Germinal center (tissue), 1 donor: ENCODE data around the gene GCSAML.
"Not testable (repeated sequence)": the region's sequence is repeated elsewhere in the genome, so short reads cannot be mapped to it uniquely, and the experiment has no call there.

Experiments used
- DNase-seq: peaks from one replicate; pipeline ENCODE4 v3.0.0; 2012; ENCODE audit warnings: mixed read lengths, low spot score

The GCSAML gene

GRCh38 chr1:247548769-247549182 is at the start of gene GCSAML:
Gene GCSAML, plus strand, starts transcription at chr1:247549134. Its CDS starts 58 bp downstream, at chr1:247549192.
- no peak for DNase-seq

GRCh38 chr1:247500865-247501264 is 48.1 kb upstream of the GCSAML start:
- no peak for DNase-seq

- no peak for DNase-seq
Observed at GRCh38 chr1:247506831-247507230, 42.1 kb upstream of the GCSAML start.

- DNase-seq = no peak
Observed at GRCh38 chr1:247517795-247518612, 30.9 kb upstream of the GCSAML start.

- DNase-seq = no peak
Observed at GRCh38 chr1:247518613-247518891, 30.4 kb upstream of the GCSAML start.

GRCh38 chr1:247521886-247522285 is 27.0 kb upstream of the GCSAML start:
- DNase-seq = not testable (repeated sequence)

GRCh38 chr1:247528812-247529474 is 20.0 kb upstream of the GCSAML start:
- no peak for DNase-seq

GRCh38 chr1:247529771-247530355 is 19.1 kb upstream of the GCSAML start:
- DNase-seq = no peak

GRCh38 chr1:247530785-247531184 is 18.1 kb upstream of the GCSAML start:
- no peak for DNase-seq

- DNase-seq = no peak
Observed at GRCh38 chr1:247531937-247532336, 17.0 kb upstream of the GCSAML start.

GRCh38 chr1:247535402-247535801 is 13.5 kb upstream of the GCSAML start:
- DNase-seq = no peak

GRCh38 chr1:247536340-247536739 is 12.6 kb upstream of the GCSAML start, which contains the start of gene OR2C3:
Gene OR2C3, minus strand, starts transcription at chr1:247536440. Its CDS starts 3,929 bp downstream, at chr1:247532511.
- DNase-seq = no peak

GRCh38 chr1:247538561-247538960 is 10.4 kb upstream of the GCSAML start:
- no peak for DNase-seq

GRCh38 chr1:247539215-247539614 is 9.7 kb upstream of the GCSAML start:
- no peak for DNase-seq

- DNase-seq = no peak
Observed at GRCh38 chr1:247540581-247540980, 8.4 kb upstream of the GCSAML start.

- DNase-seq = no peak
Observed at GRCh38 chr1:247542811-247543210, 6.1 kb upstream of the GCSAML start.

- no peak for DNase-seq
Observed at GRCh38 chr1:247548092-247548491, 842 bp upstream of the GCSAML start.

GRCh38 chr1:247551721-247552120 is 2.8 kb downstream of the GCSAML start:
- DNase-seq = no peak

- no peak for DNase-seq
Observed at GRCh38 chr1:247552231-247552630, 3.3 kb downstream of the GCSAML start.

- DNase-seq = no peak
Observed at GRCh38 chr1:247557926-247558674, 9.2 kb downstream of the GCSAML start.

- no peak for DNase-seq
Observed at GRCh38 chr1:247561711-247562110, 12.8 kb downstream of the GCSAML start.

- no peak for DNase-seq
Observed at GRCh38 chr1:247562198-247562597, 13.3 kb downstream of the GCSAML start.
